ENCODE results near the gene TMEFF2.

DNA sequence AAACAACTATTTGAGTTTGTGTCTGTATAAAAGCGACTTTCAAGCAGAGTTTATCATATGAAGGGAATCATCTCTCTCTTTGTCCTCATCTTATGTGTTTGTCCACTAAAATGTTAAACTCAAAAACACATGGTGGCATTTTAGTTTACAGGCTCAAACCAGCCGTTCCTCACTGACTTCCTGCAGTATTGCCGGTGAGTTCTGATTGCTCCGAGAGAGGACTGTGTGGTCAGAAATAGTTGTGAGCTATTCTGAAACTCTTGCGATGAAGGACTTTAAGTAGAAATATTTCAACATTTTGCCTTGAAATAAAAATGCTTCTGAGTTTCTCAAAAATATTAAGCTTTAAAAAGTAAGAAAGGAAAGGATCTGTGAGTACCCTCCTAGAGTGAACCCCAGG is 184.7 kb downstream of the TMEFF2 start:
- TF ChIP-seq EP300 (IDR thresholded peaks at IDR 0.05) (no peak), POLR2AphosphoS5 (IDR thresholded peaks at IDR 0.05) (no peak), POLR2A (IDR thresholded peaks at IDR 0.05) (no peak)
- TF ChIP-seq, protein P1, sequence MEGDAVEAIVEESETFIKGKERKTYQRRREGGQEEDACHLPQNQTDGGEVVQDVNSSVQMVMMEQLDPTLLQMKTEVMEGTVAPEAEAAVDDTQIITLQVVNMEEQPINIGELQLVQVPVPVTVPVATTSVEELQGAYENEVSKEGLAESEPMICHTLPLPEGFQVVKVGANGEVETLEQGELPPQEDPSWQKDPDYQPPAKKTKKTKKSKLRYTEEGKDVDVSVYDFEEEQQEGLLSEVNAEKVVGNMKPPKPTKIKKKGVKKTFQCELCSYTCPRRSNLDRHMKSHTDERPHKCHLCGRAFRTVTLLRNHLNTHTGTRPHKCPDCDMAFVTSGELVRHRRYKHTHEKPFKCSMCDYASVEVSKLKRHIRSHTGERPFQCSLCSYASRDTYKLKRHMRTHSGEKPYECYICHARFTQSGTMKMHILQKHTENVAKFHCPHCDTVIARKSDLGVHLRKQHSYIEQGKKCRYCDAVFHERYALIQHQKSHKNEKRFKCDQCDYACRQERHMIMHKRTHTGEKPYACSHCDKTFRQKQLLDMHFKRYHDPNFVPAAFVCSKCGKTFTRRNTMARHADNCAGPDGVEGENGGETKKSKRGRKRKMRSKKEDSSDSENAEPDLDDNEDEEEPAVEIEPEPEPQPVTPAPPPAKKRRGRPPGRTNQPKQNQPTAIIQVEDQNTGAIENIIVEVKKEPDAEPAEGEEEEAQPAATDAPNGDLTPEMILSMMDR (IDR thresholded peaks at IDR 0.05), result no peak

All from upper lobe of left lung (tissue), 4 donors.